ENCODE measurements around the gene ANO1.

Gene ANO1

GRCh38 chr11:70159627-70160570, 81.8 kb downstream of the ANO1 start:
- H3K27ac ChIP-seq = no peak overlapping the region
- TF ChIP-seq CTCF (conservative IDR thresholded peaks at IDR 0.05) (no peak), ZFX (IDR thresholded peaks at IDR 0.05) (no peak)

- no peak for TF ChIP-seq ZFX (IDR thresholded peaks at IDR 0.05)
- H3K27ac ChIP-seq = no peak overlapping the region
These were observed 83.0 kb downstream of the ANO1 start for GRCh38 chr11:70161043-70161625.

GRCh38 chr11:70164705-70165104, 86.6 kb downstream of the ANO1 start:
- H3K27ac ChIP-seq = no peak overlapping the region
- TF ChIP-seq CTCF (conservative IDR thresholded peaks at IDR 0.05) (no peak), ZFX (IDR thresholded peaks at IDR 0.05) (no peak)

- no peak for TF ChIP-seq CTCF (conservative IDR thresholded peaks at IDR 0.05)
- TF ChIP-seq ZFX (IDR thresholded peaks at IDR 0.05) = no peak
- no peak overlapping the region for H3K27ac ChIP-seq
These were observed 89.0 kb downstream of the ANO1 start for GRCh38 chr11:70167120-70167519.

DNA sequence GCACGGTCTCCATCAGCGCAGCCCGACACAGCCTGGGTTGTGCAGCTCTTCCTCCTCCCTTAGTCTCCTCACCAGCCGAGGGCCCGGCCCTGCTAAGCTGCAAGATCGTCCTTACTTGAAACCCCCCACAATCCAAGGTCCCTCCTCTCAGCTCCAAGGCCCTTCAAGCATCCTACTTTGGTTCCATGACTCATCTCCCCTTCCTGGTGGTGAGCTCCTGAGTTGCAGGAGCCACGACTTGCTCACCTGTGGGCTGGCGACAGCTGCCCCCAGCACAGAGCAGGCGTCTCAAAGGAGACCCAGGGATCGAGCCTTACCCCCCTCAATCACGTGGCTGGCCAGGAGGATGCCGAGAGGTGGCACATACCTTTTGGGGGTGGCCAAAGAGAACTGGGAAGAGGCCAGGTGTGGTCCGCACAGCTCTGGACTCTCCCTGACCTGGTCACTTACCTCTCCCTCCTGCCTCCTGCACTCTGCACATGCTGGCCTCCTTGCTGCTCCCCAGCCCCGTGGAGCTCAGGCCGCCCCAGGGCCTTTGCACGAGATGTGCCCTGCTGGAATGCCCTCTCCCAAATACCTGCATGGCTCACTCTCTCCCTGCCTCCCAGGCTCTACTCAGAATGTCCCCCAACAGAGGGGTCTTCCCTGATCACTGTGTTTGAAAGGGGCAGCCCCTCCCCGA, 89.7 kb downstream of the ANO1 start:
- no peak overlapping the region for H3K27ac ChIP-seq

DNA sequence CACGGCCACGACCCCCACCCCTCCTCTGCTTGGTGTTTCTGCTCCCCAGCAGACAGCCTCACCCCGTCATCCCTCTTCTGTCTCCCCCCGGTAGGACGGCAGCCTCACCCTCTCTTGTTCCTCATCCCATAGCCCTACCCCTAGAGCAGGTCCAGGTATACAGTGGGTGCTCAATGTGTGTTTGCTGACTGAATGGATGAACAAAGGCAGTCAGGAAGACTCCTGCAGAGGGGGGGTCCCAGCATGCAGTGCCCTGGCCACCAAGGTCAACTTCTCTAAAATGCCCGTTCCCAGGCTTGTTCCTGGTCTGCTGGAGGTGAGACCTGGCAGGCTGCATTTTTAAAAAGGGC, 90.3 kb downstream of the ANO1 start:
- no peak for TF ChIP-seq CTCF (conservative IDR thresholded peaks at IDR 0.05)
- TF ChIP-seq ZFX (IDR thresholded peaks at IDR 0.05) = no peak

More for the DNA sequence above, 89.7 kb downstream of the ANO1 start:
- TF ChIP-seq ZFX (IDR thresholded peaks at IDR 0.05) (no peak), CTCF (conservative IDR thresholded peaks at IDR 0.05) (no peak)

DNA sequence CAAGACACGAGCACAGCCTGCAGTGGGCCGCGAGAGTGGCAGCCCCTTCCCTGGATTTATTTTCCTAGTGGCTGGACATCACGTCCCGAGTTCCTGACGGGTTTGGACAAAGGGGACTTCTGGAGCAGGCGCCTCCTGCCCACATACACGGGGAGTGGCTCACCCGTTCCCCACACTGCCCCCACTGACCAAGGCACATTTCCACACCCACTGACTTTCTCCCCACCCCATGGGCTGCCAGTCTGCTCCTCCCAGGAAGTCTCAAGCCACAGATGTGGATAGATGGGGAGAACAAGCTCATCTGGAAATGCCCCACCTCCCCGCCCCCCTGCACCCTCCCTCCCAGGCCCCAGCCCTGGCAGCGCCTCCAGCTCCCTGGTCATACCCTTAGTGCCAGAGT, 91.0 kb downstream of the ANO1 start:
- peak overlapping the region; percentile 70 for H3K27ac ChIP-seq
- TF ChIP-seq ZFX (IDR thresholded peaks at IDR 0.05) (no peak), CTCF (conservative IDR thresholded peaks at IDR 0.05) (no peak)

More for the DNA sequence above, 90.3 kb downstream of the ANO1 start:
- H3K27ac ChIP-seq = no peak overlapping the region
